SK-N-SH treated with all-trans-retinoic acid at 6 μM for 48 hours (cell line): ENCODE data around the gene D2HGDH.

Experiments
- ARNTL ChIP-seq: fragments of 450-650 bp; formaldehyde crosslinking; IDR thresholded peaks from 2 replicates; pipeline ENCODE4 v1.5.0; 2020; ENCODE audit warnings: low read depth, mild to moderate bottlenecking, moderate library complexity, borderline replicate concordance
- CSRNP3 ChIP-seq: fragments of 250-450 bp; sonication (Bioruptor Pico); IDR thresholded peaks from 2 replicates; pipeline ENCODE4 v1.5.1; 2021; ENCODE audit warnings: mild to moderate bottlenecking, moderate library complexity

GRCh38 chr2:241692448-241692847, 42.0 kb upstream of the D2HGDH start:
- TF ChIP-seq CSRNP3 (CRISPR knock-in tag), result no peak
- no peak for TF ChIP-seq ARNTL (CRISPR knock-in tag)
